K562 (cell line): Measurements from ENCODE around the gene SPINK9. TPM values are rescaled to one million over a fixed set of nuclear protein-coding genes. Genes with fewer than 3 reads are reported as not detected.

Experiments used
- CBFB ChIP-seq: sonication (generic); formaldehyde crosslinking; IDR thresholded peaks from 2 replicates; pipeline ENCODE4 v1.4.0; 2020; ENCODE audit warnings: mild to moderate bottlenecking, missing genetic modification reagents
- EP400 ChIP-seq: fragments of 450-650 bp; IDR thresholded peaks from 2 replicates; pipeline ENCODE4 v1.6.1; 2017; ENCODE audit warnings: antibody characterized with exemption, mild to moderate bottlenecking, moderate library complexity
- ERF ChIP-seq: fragments of 450-650 bp; formaldehyde crosslinking; IDR thresholded peaks from 2 replicates; pipeline ENCODE4 v1.4.0; 2020; ENCODE audit warnings: mild to moderate bottlenecking, mixed read lengths
- HES1 ChIP-seq: fragments of 450-650 bp; IDR thresholded peaks from 2 replicates; pipeline ENCODE4 v1.6.1; 2016; ENCODE audit warnings: low read depth, mild to moderate bottlenecking, moderate library complexity
- KHSRP ChIP-seq: fragments of 450-650 bp; IDR thresholded peaks from 2 replicates; pipeline ENCODE4 v1.6.1; 2017
- MLLT1 ChIP-seq, 2 experiments: fragments of 450-650 bp; IDR thresholded peaks; 2 replicates each; pipeline ENCODE4 v1.6.1; 2016
- MXD1 ChIP-seq: fragments of 250-450 bp; sonication (Bioruptor Pico); IDR thresholded peaks from 2 replicates; pipeline ENCODE4 v1.8.0; 2021; ENCODE audit warnings: borderline replicate concordance, mild to moderate bottlenecking, moderate library complexity; ENCODE audit not compliant: poor library complexity, severe bottlenecking
- MYBL2 ChIP-seq, 2 experiments: fragments of 450-650 bp in 1 of 2; sonication (generic) in 1 of 2; formaldehyde crosslinking in 1 of 2; IDR thresholded peaks; 2 replicates each; pipeline versions ENCODE4 v1.6.1 to v1.8.1; 2017 to 2022; ENCODE audit warnings: borderline replicate concordance in 1 of 2, inconsistent platforms in 1 of 2, low read depth in 1 of 2, mild to moderate bottlenecking in 1 of 2, missing genetic modification reagents in 1 of 2, moderate library complexity in 1 of 2
- PBX2 ChIP-seq, 2 experiments: IDR thresholded peaks in 1 of 2; conservative IDR thresholded peaks in 1 of 2; 2 replicates each; pipeline ENCODE4 v1.6.1; 2016; ENCODE audit warnings: low read depth in 2 of 2, mild to moderate bottlenecking in 1 of 2, missing compliant biosample characterization in 1 of 2, missing genetic modification characterization in 1 of 2, moderate library complexity in 1 of 2
- TBL1XR1 ChIP-seq, 2 experiments: IDR thresholded peaks; 2 replicates each; pipeline ENCODE4 v1.6.1; 2012; ENCODE audit warnings: improper control_type of control experiment in 2 of 2, low read length in 2 of 2, mild to moderate bottlenecking in 1 of 2
- TEAD1 ChIP-seq, 2 experiments: fragments of 450-650 bp in 1 of 2; sonication (generic) in 1 of 2; formaldehyde crosslinking; IDR thresholded peaks; 2 replicates each; pipeline versions ENCODE4 v1.4.0 to v1.8.0; 2020 to 2022; ENCODE audit warnings: mild to moderate bottlenecking in 2 of 2, missing genetic modification reagents in 1 of 2
- UBTF ChIP-seq, 2 experiments: IDR thresholded peaks; 2 replicates each; pipeline ENCODE4 v1.6.1; 2012; ENCODE audit warnings: improper control_type of control experiment in 2 of 2, low read depth in 2 of 2, low read length in 2 of 2, borderline replicate concordance in 1 of 2
- ZHX1 ChIP-seq: fragments of 150-350 bp; conservative IDR thresholded peaks from 2 replicates; pipeline ENCODE4 v1.6.1; 2014; ENCODE audit warnings: low read length
- ZNF3 ChIP-seq: fragments of 250-450 bp; sonication (Bioruptor Pico); IDR thresholded peaks from 2 replicates; pipeline ENCODE4 v1.5.0; 2021; ENCODE audit warnings: mild to moderate bottlenecking, moderate library complexity
- polyA plus RNA-seq, 8 experiments: library from polyadenylated mRNA; depleted of rRNA in 4 of 8; stranded (reverse) in 5 of 8; unstranded in 3 of 8; fragments of >200 nt; fragmentation: Nextera tagmentation in 2 of 8; fragmentation: Illumina TruSeq in 1 of 8; extraction: Ambion mirVana in 2 of 8; extraction: Trizol in 1 of 8; gene quantifications; 2 replicates each; pipeline versions ENCODE4 v1.2.1 to v1.2.3, GENCODE V29; 2011 to 2014; ENCODE audit warnings: inconsistent platforms in 1 of 8, missing spikeins in 1 of 8
- total RNA-seq, 7 experiments: library from RNA; depleted of rRNA in 6 of 7; stranded (reverse); fragments of >200 nt in 6 of 7; fragmentation: Illumina TruSeq in 2 of 7; extraction: Trizol in 2 of 7; gene quantifications; 2 replicates each; pipeline versions ENCODE4 v1.2.1 to v1.2.3, GENCODE V29; 2011 to 2021; ENCODE audit warnings: low replicate concordance in 1 of 7

SPINK9 gene
- total and polyA plus RNA-seq, 9 of the 15 experiments (the other 6 are each of a cell fraction or from before 2014, with no cell fraction given): not detected

GRCh38 chr5:148383564-148384379, 48.4 kb downstream of the SPINK9 start, which contains the start of gene FBXO38 (continued):
- TF ChIP-seq PBX2 (CRISPR knock-in tag; IDR thresholded peaks at IDR 0.05; ENCODE audit: low read depth): no peak
- no peak; the same call in 1 of the 2 replicates for TF ChIP-seq PBX2 (tag; conservative IDR thresholded peaks at IDR 0.05; ENCODE audit: low read depth)
- no peak for TF ChIP-seq TBL1XR1 (IDR thresholded peaks at IDR 0.05; ENCODE audit: low read length in 2 of 2)
- TF ChIP-seq KHSRP: no peak
- no peak for TF ChIP-seq ZNF3
- TF ChIP-seq CBFB (CRISPR knock-in tag): 0 out of 2 replicates have a peak, but pooled peaks have one; percentile 55
- TF ChIP-seq HES1: no peak
- peak; percentile 72 to 98 for TF ChIP-seq TEAD1 (CRISPR knock-in tag; IDR thresholded peaks at IDR 0.05)
- no peak for TF ChIP-seq MLLT1 (IDR thresholded peaks at IDR 0.05)
- TF ChIP-seq MXD1: no peak
- no peak for TF ChIP-seq ERF
- no peak for TF ChIP-seq MYBL2 (IDR thresholded peaks at IDR 0.05; ENCODE audit: low read depth)
- TF ChIP-seq MYBL2 (CRISPR knock-in tag; IDR thresholded peaks at IDR 0.05; ENCODE audit: borderline replicate concordance): no peak
- no peak for TF ChIP-seq ZHX1
- peak in 1 of 2 experiments; percentile 71; a peak in 2 of 4 replicates for TF ChIP-seq UBTF (IDR thresholded peaks at IDR 0.05; ENCODE audit: borderline replicate concordance in 1 of 2, low read depth in 2 of 2, low read length in 2 of 2)
- peak; percentile 73 for TF ChIP-seq EP400
